AG09309 (cell line): Measurements from ENCODE around the gene TKT.
A peak's percentile ranks its signal among the peaks of the same experiment; 100 is the strongest.

ENCODE experiments used
- DNase-seq: peaks from one replicate; pipeline ENCODE4 v3.0.0-alpha.2; 2010; ENCODE audit warnings: low read depth
- H3K4me3 ChIP-seq: 2 replicates; pipeline ENCODE4 v1.5.1; 2011; ENCODE audit warnings: mild to moderate bottlenecking, low read depth, low read length, moderate library complexity; ENCODE audit not compliant: control insufficient read depth
- TF ChIP-seq, protein P1 (sequence below): IDR thresholded peaks from 2 replicates; pipeline ENCODE4 v1.5.1; 2011; ENCODE audit warnings: mild to moderate bottlenecking, low read depth, low read length, inconsistent platforms; ENCODE audit not compliant: insufficient read depth, control insufficient read depth; ENCODE audit errors: missing control alignments

TKT gene

DNA sequence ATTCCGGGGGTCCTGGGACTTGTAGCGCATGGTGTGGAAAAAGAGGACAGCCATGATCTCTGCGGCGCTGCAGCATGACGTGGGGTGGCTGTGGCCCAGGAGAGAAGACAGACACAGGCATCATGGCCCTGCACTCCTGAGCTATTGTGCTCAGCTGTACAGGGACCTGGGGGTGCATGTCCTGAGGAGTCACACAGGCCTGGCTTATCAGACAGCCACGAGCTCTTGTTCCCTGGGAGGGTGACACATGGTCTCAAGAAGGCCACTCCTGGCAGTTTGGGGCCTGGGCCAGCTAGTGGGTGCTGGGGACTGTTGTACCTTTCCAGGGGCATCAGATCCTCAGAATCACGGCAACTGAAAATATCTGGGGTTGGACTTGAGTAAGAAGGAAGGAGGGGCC, 13.7 kb downstream of the TKT start:
- no peak overlapping the region for H3K4me3 ChIP-seq
- TF ChIP-seq, protein P1, sequence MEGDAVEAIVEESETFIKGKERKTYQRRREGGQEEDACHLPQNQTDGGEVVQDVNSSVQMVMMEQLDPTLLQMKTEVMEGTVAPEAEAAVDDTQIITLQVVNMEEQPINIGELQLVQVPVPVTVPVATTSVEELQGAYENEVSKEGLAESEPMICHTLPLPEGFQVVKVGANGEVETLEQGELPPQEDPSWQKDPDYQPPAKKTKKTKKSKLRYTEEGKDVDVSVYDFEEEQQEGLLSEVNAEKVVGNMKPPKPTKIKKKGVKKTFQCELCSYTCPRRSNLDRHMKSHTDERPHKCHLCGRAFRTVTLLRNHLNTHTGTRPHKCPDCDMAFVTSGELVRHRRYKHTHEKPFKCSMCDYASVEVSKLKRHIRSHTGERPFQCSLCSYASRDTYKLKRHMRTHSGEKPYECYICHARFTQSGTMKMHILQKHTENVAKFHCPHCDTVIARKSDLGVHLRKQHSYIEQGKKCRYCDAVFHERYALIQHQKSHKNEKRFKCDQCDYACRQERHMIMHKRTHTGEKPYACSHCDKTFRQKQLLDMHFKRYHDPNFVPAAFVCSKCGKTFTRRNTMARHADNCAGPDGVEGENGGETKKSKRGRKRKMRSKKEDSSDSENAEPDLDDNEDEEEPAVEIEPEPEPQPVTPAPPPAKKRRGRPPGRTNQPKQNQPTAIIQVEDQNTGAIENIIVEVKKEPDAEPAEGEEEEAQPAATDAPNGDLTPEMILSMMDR = no peak
- no peak for DNase-seq

DNA sequence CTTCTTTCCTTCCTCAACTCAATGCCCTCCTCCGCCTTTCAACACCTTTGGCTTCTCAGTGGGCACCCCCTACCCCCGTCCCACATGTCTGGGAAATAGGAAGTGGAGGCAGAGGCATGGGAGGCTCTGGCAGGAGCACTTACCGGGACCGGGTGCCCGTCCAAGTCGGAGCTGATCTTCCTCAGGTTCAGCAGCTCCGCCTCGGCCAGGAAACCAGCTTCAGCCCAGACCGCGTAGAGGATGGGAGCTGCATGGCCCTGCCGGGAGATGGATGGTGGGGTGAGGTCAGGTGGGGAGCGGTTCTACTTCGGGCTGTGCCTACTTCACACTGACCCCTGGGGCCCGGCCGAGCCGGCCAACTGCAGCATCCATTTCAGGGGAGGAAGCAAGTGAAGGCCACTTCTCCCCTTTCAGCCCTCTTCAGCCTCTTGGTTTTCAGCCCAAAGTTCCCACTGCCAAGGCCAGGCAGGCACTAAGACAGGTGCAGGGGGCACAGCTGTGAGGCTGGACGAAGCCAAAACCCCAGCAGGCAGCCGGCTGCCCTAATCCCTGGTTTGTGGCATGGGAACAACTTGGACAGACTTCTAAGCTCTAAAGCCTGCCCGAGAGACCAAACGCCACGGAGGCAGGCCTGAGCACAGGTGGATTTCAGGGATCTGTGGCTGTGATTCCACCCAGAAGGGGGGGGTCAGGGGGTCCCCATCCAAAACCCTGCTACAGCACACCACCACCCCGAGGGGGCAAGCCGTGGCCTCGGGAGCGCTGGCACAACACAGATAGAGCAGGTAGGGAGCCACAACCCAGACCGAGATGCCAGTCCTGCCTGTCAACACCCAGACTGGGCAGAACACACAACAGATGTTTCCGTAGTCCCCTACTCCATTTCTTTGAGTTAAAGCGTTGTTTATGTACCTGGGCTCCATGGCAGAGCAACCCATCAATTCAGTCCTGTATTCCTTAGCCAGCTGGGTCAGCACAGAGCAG, 14.5 kb downstream of the TKT start:
- TF ChIP-seq, protein P1 = no peak
- no peak for DNase-seq

DNA sequence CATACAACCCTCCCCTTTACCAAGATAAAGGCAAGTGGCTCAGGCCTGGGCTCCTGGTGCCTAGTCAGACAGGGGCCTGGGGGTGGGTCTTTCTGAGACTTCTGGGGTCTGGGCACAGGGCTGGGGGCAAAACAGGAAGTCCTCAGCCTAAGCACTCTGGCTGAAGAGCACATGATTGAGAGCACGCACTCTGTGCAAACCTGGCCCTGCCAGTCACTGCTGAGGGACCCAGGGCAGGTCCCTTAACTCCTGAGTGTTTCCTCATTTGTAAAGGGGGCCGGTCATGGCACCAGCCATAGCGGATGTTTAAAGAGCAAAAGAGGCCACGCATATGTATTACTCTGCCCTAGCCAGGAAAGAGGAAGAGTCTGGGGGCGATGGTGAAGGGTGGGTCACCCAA, 16.0 kb downstream of the TKT start:
- DNase-seq = no peak

More for the DNA sequence above, 14.5 kb downstream of the TKT start:
- no peak overlapping the region for H3K4me3 ChIP-seq

DNA sequence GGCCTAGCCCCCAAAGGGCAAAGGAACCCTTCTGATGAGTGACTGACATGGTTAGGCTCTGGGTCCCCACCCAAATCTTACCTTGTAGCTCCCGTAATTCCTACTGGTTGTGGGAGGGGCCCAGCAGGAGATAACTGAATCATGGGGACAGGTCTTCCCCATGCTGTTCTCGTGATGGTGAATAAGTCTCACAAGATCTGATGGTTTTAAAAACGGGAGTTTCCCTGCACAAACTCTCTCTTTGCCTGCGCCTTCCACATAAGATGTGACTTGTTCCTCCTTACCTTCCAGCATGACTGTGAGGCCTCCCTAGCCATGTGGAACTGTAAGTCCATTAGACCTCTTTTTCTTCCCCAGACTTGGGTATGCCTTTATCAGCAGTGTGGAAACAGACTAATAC, 16.9 kb downstream of the TKT start:
- no peak overlapping the region for H3K4me3 ChIP-seq
- DNase-seq = no peak
- TF ChIP-seq, protein P1 = no peak

More for the DNA sequence above, 16.0 kb downstream of the TKT start:
- TF ChIP-seq, protein P1 = no peak
- H3K4me3 ChIP-seq = no peak overlapping the region

DNA sequence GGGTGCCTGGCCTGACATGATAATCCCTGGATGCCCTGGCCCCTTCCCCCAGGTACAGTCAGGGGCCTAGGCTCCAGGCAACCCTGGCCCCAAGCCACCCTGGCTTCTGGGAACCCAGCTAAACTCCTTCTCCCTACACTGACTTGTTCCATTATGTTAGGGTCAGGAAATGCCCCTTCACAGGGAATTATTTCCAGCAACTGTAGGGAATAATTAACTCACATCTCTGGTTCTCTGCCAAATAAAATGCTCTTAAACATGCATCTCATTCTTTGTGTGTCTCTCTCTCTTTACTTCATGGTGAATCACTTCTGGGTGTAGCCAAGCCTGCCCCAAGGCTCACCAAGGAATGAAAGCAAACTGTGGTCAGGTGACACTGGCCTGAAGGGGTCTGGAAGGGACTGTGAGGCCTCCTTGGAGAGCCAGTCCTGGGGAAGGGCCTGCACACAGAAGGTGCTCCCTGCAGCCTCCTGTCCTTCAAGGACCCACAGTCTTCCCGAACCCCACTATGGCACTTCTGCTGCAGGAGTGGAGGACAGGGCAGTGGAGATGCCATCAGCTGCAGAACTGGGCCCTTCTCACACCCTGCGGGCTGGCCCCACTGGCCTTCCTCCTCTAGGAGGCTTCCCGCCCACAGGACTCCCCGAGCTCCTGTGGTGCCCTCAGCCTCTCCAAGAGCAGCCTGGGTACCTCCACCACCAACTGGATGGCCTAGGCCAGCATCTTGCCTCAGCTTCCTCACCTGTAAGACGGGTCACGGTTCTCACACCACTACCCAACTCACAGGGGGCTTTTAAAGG, 17.6 kb downstream of the TKT start:
- peak; percentile 90 for DNase-seq
- H3K4me3 ChIP-seq = no peak overlapping the region

More for the DNA sequence above, 17.6 kb downstream of the TKT start:
- TF ChIP-seq, protein P1 = no peak
